K562 (cell line): ENCODE results near the gene ZNF280C. TPM values are rescaled to one million over a fixed set of nuclear protein-coding genes. Genes with fewer than 3 reads are reported as not detected.
A peak's percentile ranks its signal among the peaks of the same experiment; 100 is the strongest.

Experiments used
- ATAC-seq: fragments of 200-7000 bp; cut with Tn5 transposase; 3 replicates; pipeline ENCODE4 v1.9.1; 2020; ENCODE audit warnings: moderate library complexity
- BruUV-seq: library from RNA; stranded (reverse); fragments of 400-500 nt; replicated peaks from 2 replicates; lab custom pipeline; 2021; lab: Mats Ljungman, UMichigan
- CTCF ChIA-PET: fragments of 300-600 bp; formaldehyde crosslinking; extraction: SDS; loops from one replicate; lab custom pipeline; 2021; ENCODE audit warnings: low intra/inter-chr PET ratio; lab: Yijun Ruan, JAX
- POLR2A ChIA-PET: fragments of 300-600, 350-650 bp; sonication (Branson Sonifier 250); formaldehyde crosslinking; extraction: SDS; loops from one replicate; lab custom pipeline; 2021; ENCODE audit warnings: antibody characterized with exemption, inconsistent platforms; lab: Yijun Ruan, JAX
- DNase-seq, 4 experiments: peaks; one replicate each; pipeline versions ENCODE4 v3.0.0 to v3.0.0-alpha.2; 2011 to 2018; ENCODE audit warnings: low spot score in 3 of 4, mixed read lengths in 3 of 4; ENCODE audit errors: extremely low read depth in 1 of 4
- FAIRE-seq: peaks from 2 replicates; lab custom pipeline; 2011; peaks lifted over from hg19 to GRCh38; lab: Jason Lieb, UNC
- H2AFZ ChIP-seq: 2 replicates; pipeline ENCODE4 v1.6.0; 2011; ENCODE audit warnings: low read depth, low read length, control low read depth, inconsistent platforms
- H3K27ac ChIP-seq: fragments of 200-600 bp; 3 replicates; pipeline ENCODE4 v1.8.0; 2011; ENCODE audit warnings: low read depth, mild to moderate bottlenecking, control low read depth, inconsistent platforms, low read length, moderate library complexity, mixed read lengths; ENCODE audit errors: extremely low read depth
- H3K27me3 ChIP-seq, 2 experiments: fragments of 300-600 bp in 1 of 2; 2 replicates in 1 of 2; 3 replicates in 1 of 2; pipeline versions ENCODE4 v1.6.0 to v1.8.0; 2011; ENCODE audit warnings: inconsistent platforms in 2 of 2, low read length in 2 of 2, mild to moderate bottlenecking in 1 of 2, mixed read lengths in 1 of 2, moderate library complexity in 1 of 2; ENCODE audit not compliant: control insufficient read depth in 2 of 2, insufficient read depth in 2 of 2
- H3K36me3 ChIP-seq: fragments of 300-600 bp; 3 replicates; pipeline ENCODE4 v1.8.0; 2011; ENCODE audit warnings: mild to moderate bottlenecking, low read length, inconsistent platforms; ENCODE audit not compliant: control insufficient read depth, insufficient read depth
- H3K4me1 ChIP-seq, 2 experiments: fragments of 200-600 bp in 1 of 2; replicated peaks in 1 of 2; 2 replicates in 1 of 2; 3 replicates in 1 of 2; pipeline versions ENCODE4 v1.5.1 to v1.8.0; 2011; ENCODE audit warnings: inconsistent platforms in 2 of 2, low read length in 2 of 2, mild to moderate bottlenecking in 1 of 2, mixed read lengths in 1 of 2, moderate library complexity in 1 of 2; ENCODE audit not compliant: control insufficient read depth in 2 of 2, insufficient read depth in 2 of 2
- H3K4me2 ChIP-seq: 2 replicates; pipeline ENCODE4 v1.6.1; 2011; ENCODE audit warnings: low read length, control low read depth, inconsistent platforms, mixed read lengths; ENCODE audit not compliant: insufficient read depth
- H3K4me3 ChIP-seq: fragments of 200-600 bp; sonication (generic), shearing (Covaris generic); 2 replicates; pipeline ENCODE4 v1.5.1; 2016; ENCODE audit warnings: control low read depth, inconsistent platforms
- H3K79me2 ChIP-seq: fragments of 200-600 bp; 3 replicates; pipeline ENCODE4 v1.8.0; 2011; ENCODE audit warnings: low read length, inconsistent platforms; ENCODE audit not compliant: control insufficient read depth, insufficient read depth
- H3K9ac ChIP-seq, 2 experiments: 2 replicates each; pipeline versions ENCODE4 v1.6.0 to v1.6.1; 2011; ENCODE audit warnings: low read depth in 2 of 2, low read length in 2 of 2, control low read depth in 1 of 2, inconsistent platforms in 1 of 2, mild to moderate bottlenecking in 1 of 2, mixed read lengths in 1 of 2; ENCODE audit not compliant: insufficient read depth in 1 of 2
- H3K9me1 ChIP-seq: one replicate; pipeline ENCODE4 v1.6.0; 2011; ENCODE audit warnings: inconsistent platforms, mild to moderate bottlenecking, low read length, moderate library complexity; ENCODE audit not compliant: control insufficient read depth, insufficient read depth
- H3K9me3 ChIP-seq: replicated peaks from 2 replicates; pipeline ENCODE4 v1.5.1; 2011; ENCODE audit warnings: low read depth, low read length, inconsistent platforms; ENCODE audit not compliant: control insufficient read depth, insufficient read depth
- H4K20me1 ChIP-seq: replicated peaks from 2 replicates; pipeline ENCODE4 v1.6.1; 2011; ENCODE audit warnings: low read length, inconsistent platforms, mixed read lengths; ENCODE audit not compliant: control insufficient read depth, insufficient read depth
- ADNP ChIP-seq: fragments of 200-800 bp; sonication (Bioruptor generic); IDR thresholded peaks from 2 replicates; pipeline ENCODE4 v1.6.1; 2016; ENCODE audit warnings: missing genetic modification characterization, missing compliant biosample characterization
- ATF3 ChIP-seq, 2 experiments: fragments of 450-650 bp in 1 of 2; sonication (generic) in 1 of 2; formaldehyde crosslinking in 1 of 2; IDR thresholded peaks in 1 of 2; conservative IDR thresholded peaks in 1 of 2; 2 replicates each; pipeline versions ENCODE4 v1.6.1 to v1.8.1; 2016 to 2023; ENCODE audit warnings: mild to moderate bottlenecking in 2 of 2, moderate library complexity in 2 of 2, inconsistent platforms in 1 of 2, missing genetic modification reagents in 1 of 2
- ATF7 ChIP-seq: fragments of 450-650 bp; IDR thresholded peaks from 2 replicates; pipeline ENCODE4 v1.7.1; 2014; ENCODE audit warnings: mild to moderate bottlenecking, moderate library complexity
- C11orf30 ChIP-seq: fragments of 450-650 bp; IDR thresholded peaks from 2 replicates; pipeline ENCODE4 v1.6.1; 2016; ENCODE audit warnings: low read depth, mild to moderate bottlenecking
- CHCHD3 ChIP-seq: fragments of 250-450 bp; sonication (Bioruptor Pico); IDR thresholded peaks from 2 replicates; pipeline ENCODE4 v2.1.2; 2022; ENCODE audit warnings: mild to moderate bottlenecking
- MIER1 ChIP-seq: fragments of 450-650 bp; IDR thresholded peaks from 2 replicates; pipeline ENCODE4 v1.6.1; 2016; ENCODE audit warnings: antibody characterized with exemption, mild to moderate bottlenecking, low read depth
- PRDM10 ChIP-seq: fragments of 450-650 bp; IDR thresholded peaks from 2 replicates; pipeline ENCODE4 v1.6.1; 2018; ENCODE audit not compliant: partially characterized antibody
- ZKSCAN3 ChIP-seq: fragments of 250-450 bp; sonication (Bioruptor Pico); IDR thresholded peaks from 2 replicates; pipeline ENCODE4 v1.4.0; 2020
- ZNF24 ChIP-seq: fragments of 450-650 bp; IDR thresholded peaks from 2 replicates; pipeline ENCODE4 v1.6.1; 2016
- in situ Hi-C: fragments of 300-500 bp; cut with MboI; formaldehyde crosslinking; loops from 4 replicates; pipeline ENCODE4 v1.15.0; 2018; ENCODE audit warnings: inconsistent platforms, mixed read lengths
- intact Hi-C: fragments of 100-400 bp; cut with micrococcal nuclease; formaldehyde crosslinking; loops from 2 replicates; pipeline ENCODE4 v1.14.2; 2022
- polyA plus RNA-seq, 8 experiments: library from polyadenylated mRNA; depleted of rRNA in 4 of 8; stranded (reverse) in 5 of 8; unstranded in 3 of 8; fragments of >200 nt; fragmentation: Nextera tagmentation in 2 of 8; fragmentation: Illumina TruSeq in 1 of 8; extraction: Ambion mirVana in 2 of 8; extraction: Trizol in 1 of 8; gene quantifications; 2 replicates each; pipeline versions ENCODE4 v1.2.1 to v1.2.3, GENCODE V29; 2011 to 2014; ENCODE audit warnings: inconsistent platforms in 1 of 8, missing spikeins in 1 of 8
- total RNA-seq, 7 experiments: library from RNA; depleted of rRNA in 6 of 7; stranded (reverse); fragments of >200 nt in 6 of 7; fragmentation: Illumina TruSeq in 2 of 7; extraction: Trizol in 2 of 7; gene quantifications; 2 replicates each; pipeline versions ENCODE4 v1.2.1 to v1.2.3, GENCODE V29; 2011 to 2021; ENCODE audit warnings: low replicate concordance in 1 of 7

Gene ZNF280C
- total and polyA plus RNA-seq, 9 of the 15 experiments (the other 6 are each of a cell fraction or from before 2014, with no cell fraction given) = 1.6 to 8.3 (median 4.4) TPM

- intact Hi-C loops = no loop called here
- POLR2A ChIA-PET = interaction anchor here (0.6 to 1.6 kb wide), 5 partner anchors 10 to 164 kb away, joined by 3 to 12 read pairs (median 4); partner anchors contain the start of genes AIFM1 and SLC25A14
- BruUV-seq = no TSS peak
These were observed 92.3 kb downstream of the ZNF280C start for GRCh38 chrX:130176354-130176776.

More at GRCh38 chrX:130176354-130176776, 92.3 kb downstream of the ZNF280C start:
- Histone ChIP-seq H3K4me2 (no peak overlapping the region), H3K9ac (no peak overlapping the region), H3K4me3 (no peak overlapping the region), H3K79me2 (no peaks in the 10 kb centered on the region), H3K27ac (no peak overlapping the region), H3K27me3 (no peaks in the 10 kb centered on the region), H2AFZ (no peak overlapping the region), H3K4me1 (peaks cover 28 to 41% of the 10 kb centered on the region in 2 experiments), H4K20me1 (peaks cover 11% of the 10 kb centered on the region), H3K9me1 (peaks cover 4% of the 10 kb centered on the region), H3K36me3 (no peaks in the 10 kb centered on the region), H3K9me3 (no peaks in the 10 kb centered on the region; the same call in 1 of the 2 replicates)
- DNase-seq (no peak), ATAC-seq (no peak), FAIRE-seq (no peak)
- CTCF ChIA-PET = interaction anchor here (0.6 kb wide), 1 partner anchor 9 kb away, joined by 3 read pairs; no protein-coding TSS in a partner anchor
- in situ Hi-C loops = no loop called here
- peak; percentile 73; the same call in 1 of the 2 replicates for TF ChIP-seq ATF7
- TF ChIP-seq PRDM10 = peak; percentile 49
- TF ChIP-seq ATF3 (IDR thresholded peaks at IDR 0.05) = peak; percentile 78
- TF ChIP-seq ATF3 (CRISPR knock-in tag; conservative IDR thresholded peaks at IDR 0.05) = no peak
- TF ChIP-seq ZNF24 = peak; percentile 52; the same call in 1 of the 2 replicates
- no peak for TF ChIP-seq CHCHD3
- no peak for TF ChIP-seq C11orf30
- no peak for TF ChIP-seq MIER1
- no peak for TF ChIP-seq ZKSCAN3 (CRISPR knock-in tag)
- no peak for TF ChIP-seq ADNP
